HepG2 (cell line): ENCODE measurements around the gene ST6GALNAC6.

Experiments used
- ATF1 ChIP-seq: IDR thresholded peaks from 2 replicates; pipeline ENCODE4 v1.6.1; 2016; ENCODE audit warnings: mild to moderate bottlenecking, control low read depth
- CEBPG ChIP-seq: IDR thresholded peaks from 2 replicates; pipeline ENCODE4 v1.6.1; 2016
- ELF4 ChIP-seq: sonication (generic); formaldehyde crosslinking; IDR thresholded peaks from 2 replicates; pipeline ENCODE4 v1.5.0; 2020; ENCODE audit warnings: missing genetic modification reagents, mild to moderate bottlenecking, moderate library complexity, borderline replicate concordance
- HOMEZ ChIP-seq: IDR thresholded peaks from 2 replicates; pipeline ENCODE4 v1.6.1; 2016; ENCODE audit warnings: low read depth
- NR2C2 ChIP-seq: sonication (generic); formaldehyde crosslinking; IDR thresholded peaks from 2 replicates; pipeline ENCODE4 v1.4.0; 2020; ENCODE audit warnings: missing genetic modification reagents, mild to moderate bottlenecking, moderate library complexity, borderline replicate concordance
- PHF21A ChIP-seq: sonication (generic); formaldehyde crosslinking; IDR thresholded peaks from 2 replicates; pipeline ENCODE4 v1.5.0; 2020; ENCODE audit warnings: mild to moderate bottlenecking, missing genetic modification reagents
- POLR2A ChIP-seq, 2 experiments: IDR thresholded peaks; 2 replicates each; pipeline ENCODE4 v1.6.1; 2011; ENCODE audit warnings: low read depth in 2 of 2, low read length in 2 of 2, mild to moderate bottlenecking in 1 of 2, moderate library complexity in 1 of 2; ENCODE audit not compliant: insufficient read depth in 1 of 2
- SP2 ChIP-seq: sonication (generic); formaldehyde crosslinking; IDR thresholded peaks from 2 replicates; pipeline ENCODE4 v1.5.1; 2020; ENCODE audit warnings: mild to moderate bottlenecking, missing genetic modification reagents

- no peak for TF ChIP-seq PHF21A
- TF ChIP-seq HOMEZ (CRISPR knock-in tag), result no peak
- TF ChIP-seq SP2 (CRISPR knock-in tag), result no peak
- no peak for TF ChIP-seq ATF1
- TF ChIP-seq ELF4, result no peak
- TF ChIP-seq NR2C2 (CRISPR knock-in tag), result no peak
- TF ChIP-seq POLR2A (IDR thresholded peaks at IDR 0.05; ENCODE audit: insufficient read depth in 1 of 2, low read depth in 2 of 2, low read length in 2 of 2), result no peak
- no peak for TF ChIP-seq CEBPG
Measured at GRCh38 chr9:127863191-127863621, 36.2 kb downstream of the ST6GALNAC6 start.
